GM19463 (cell line): ENCODE results near the gene HSPA6.
"Not testable (repeated sequence)": the region's sequence is repeated elsewhere in the genome, so short reads cannot be mapped to it uniquely, and the experiment has no call there.

ENCODE experiments used
- ATAC-seq: cut with Tn5 transposase; IDR thresholded peaks from one replicate; pipeline ENCODE4 v1.9.1; 2021; ENCODE audit warnings: mild to moderate bottlenecking, moderate library complexity; ENCODE audit not compliant: unreplicated experiment

The HSPA6 gene

GRCh38 chr1:161523817-161524741 lies at the start of gene HSPA6:
Gene HSPA6, plus strand, starts transcription at chr1:161524540. Its CDS starts 119 bp downstream, at chr1:161524659.
- peak; percentile 61 for ATAC-seq

- ATAC-seq: not testable (repeated sequence)
Measured at GRCh38 chr1:161477711-161478110, 46.6 kb upstream of the HSPA6 start.

GRCh38 chr1:161478985-161479384 lies 45.4 kb upstream of the HSPA6 start:
- no peak for ATAC-seq

GRCh38 chr1:161480381-161481035 lies 43.8 kb upstream of the HSPA6 start:
- no peak for ATAC-seq

GRCh38 chr1:161481624-161482392 lies 42.5 kb upstream of the HSPA6 start:
- ATAC-seq: no peak

GRCh38 chr1:161482610-161483009 lies 41.7 kb upstream of the HSPA6 start:
- ATAC-seq: no peak

GRCh38 chr1:161483361-161483760 lies 41.0 kb upstream of the HSPA6 start:
- no peak for ATAC-seq

- ATAC-seq: no peak
Measured at GRCh38 chr1:161484613-161485012, 39.7 kb upstream of the HSPA6 start.

- no peak for ATAC-seq
Measured at GRCh38 chr1:161486806-161487741, 37.3 kb upstream of the HSPA6 start.

- no peak for ATAC-seq
Measured at GRCh38 chr1:161491472-161491871, 32.9 kb upstream of the HSPA6 start.

GRCh38 chr1:161492827-161493226 lies 31.5 kb upstream of the HSPA6 start:
- no peak for ATAC-seq

- ATAC-seq: no peak
Measured at GRCh38 chr1:161494091-161494735, 30.1 kb upstream of the HSPA6 start.

- no peak for ATAC-seq
Measured at GRCh38 chr1:161495490-161495889, 28.9 kb upstream of the HSPA6 start.

GRCh38 chr1:161497961-161498360 lies 26.4 kb upstream of the HSPA6 start:
- no peak for ATAC-seq

GRCh38 chr1:161498646-161499045 lies 25.7 kb upstream of the HSPA6 start:
- ATAC-seq: no peak

- no peak for ATAC-seq
Measured at GRCh38 chr1:161499099-161500039, 25.0 kb upstream of the HSPA6 start.

- ATAC-seq: no peak
Measured at GRCh38 chr1:161501234-161501633, 23.1 kb upstream of the HSPA6 start.

- ATAC-seq: no peak
Measured at GRCh38 chr1:161502181-161502580, 22.2 kb upstream of the HSPA6 start.
